GM19452 (cell line): Measurements from ENCODE around the gene DCUN1D2.
"Not testable (repeated sequence)": the region's sequence is repeated elsewhere in the genome, so short reads cannot be mapped to it uniquely, and the experiment has no call there.

Experiments used
- ATAC-seq: cut with Tn5 transposase; IDR thresholded peaks from one replicate; pipeline ENCODE4 v1.9.1; 2021; ENCODE audit not compliant: unreplicated experiment

The DCUN1D2 gene

DNA sequence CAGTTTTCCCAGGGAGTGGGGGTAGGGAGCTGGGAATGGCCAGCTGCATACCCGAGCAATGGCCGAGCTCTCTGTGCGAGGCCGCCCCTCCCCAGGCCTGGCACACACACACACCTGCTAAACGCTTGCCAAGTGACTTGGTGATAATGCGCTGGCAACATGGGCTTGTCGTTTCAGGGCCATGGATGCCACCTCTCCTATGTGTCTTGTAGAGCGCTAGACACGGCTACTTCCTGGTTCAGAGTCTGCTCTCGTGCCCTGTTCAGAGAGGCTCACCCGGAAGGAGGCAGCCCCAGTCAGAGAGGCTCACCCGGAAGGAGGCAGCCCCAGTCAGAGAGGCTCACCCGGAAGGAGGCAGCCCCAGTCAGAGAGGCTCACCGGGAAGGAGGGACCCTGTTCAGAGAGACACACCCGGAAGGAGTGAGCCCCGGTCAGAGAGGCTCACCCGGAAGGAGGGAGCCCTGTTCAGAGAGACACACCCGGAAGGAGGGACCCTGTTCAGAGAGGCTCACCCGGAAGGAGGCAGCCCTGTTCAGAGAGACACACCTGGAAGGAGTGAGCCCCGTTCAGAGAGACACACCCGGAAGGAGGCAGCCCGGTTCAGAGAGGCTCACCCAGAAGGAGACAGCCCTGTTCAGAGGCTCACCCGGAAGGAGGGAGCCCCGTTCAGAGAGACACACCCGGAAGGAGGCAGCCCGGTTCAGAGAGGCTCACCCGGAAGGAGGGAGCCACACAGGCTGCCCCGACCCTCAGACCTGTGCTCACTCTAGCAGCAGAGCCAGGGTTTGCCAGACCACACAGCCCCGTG, 41.4 kb downstream of the DCUN1D2 start:
- no peak for ATAC-seq

DNA sequence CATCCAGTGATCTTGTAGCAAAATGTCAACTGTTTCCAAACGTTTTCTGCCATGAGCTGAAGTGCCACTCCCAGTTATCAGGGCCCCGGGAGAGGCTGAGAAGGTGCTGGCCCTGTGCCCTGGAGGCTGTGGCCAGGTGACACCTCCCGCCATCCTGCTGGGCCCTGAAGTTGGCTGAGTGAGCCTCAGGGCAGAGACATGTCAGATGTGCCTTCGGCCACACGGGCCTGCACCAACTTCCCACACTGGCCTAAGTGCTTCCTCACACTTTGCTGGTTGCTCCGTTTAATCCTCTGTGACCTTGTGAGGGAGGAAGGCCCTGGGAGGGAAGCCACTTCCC, 42.0 kb downstream of the DCUN1D2 start:
- no peak for ATAC-seq

DNA sequence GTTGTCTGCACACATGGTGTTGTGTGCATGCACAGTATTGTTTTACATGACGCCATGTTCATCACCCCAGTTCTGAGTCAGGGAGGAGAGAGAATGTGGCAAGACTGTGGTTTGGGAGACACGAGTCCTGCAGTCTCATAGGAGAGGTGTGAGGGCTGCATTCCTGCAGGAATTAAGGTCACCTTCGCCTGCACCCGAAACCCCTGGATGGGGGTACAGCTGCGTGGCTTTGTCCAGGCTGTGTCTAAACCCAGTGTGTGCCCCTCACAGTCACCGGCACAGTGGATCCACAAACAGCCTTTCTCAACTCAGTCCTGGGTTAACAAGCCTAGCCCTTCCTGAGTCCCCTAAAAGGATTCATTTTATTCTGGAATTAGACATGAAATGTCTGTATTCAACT, 42.9 kb downstream of the DCUN1D2 start:
- no peak for ATAC-seq

DNA sequence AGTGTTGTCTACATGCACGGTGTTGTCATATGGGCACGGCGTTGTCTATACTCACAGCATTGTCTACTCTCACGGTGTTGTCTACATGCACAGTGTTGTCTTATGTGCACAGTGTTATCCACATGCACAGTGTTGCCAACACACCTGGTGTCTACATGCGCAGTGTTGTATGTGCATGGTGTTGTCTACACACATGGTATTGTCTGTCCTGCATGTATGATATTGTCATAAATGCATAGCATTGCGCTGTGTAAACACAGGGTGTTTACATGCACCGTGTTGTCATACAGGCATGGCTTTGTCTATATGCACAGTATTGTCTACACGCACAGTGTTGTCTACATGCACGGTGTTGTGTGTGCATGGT, 44.0 kb downstream of the DCUN1D2 start:
- ATAC-seq = no peak

DNA sequence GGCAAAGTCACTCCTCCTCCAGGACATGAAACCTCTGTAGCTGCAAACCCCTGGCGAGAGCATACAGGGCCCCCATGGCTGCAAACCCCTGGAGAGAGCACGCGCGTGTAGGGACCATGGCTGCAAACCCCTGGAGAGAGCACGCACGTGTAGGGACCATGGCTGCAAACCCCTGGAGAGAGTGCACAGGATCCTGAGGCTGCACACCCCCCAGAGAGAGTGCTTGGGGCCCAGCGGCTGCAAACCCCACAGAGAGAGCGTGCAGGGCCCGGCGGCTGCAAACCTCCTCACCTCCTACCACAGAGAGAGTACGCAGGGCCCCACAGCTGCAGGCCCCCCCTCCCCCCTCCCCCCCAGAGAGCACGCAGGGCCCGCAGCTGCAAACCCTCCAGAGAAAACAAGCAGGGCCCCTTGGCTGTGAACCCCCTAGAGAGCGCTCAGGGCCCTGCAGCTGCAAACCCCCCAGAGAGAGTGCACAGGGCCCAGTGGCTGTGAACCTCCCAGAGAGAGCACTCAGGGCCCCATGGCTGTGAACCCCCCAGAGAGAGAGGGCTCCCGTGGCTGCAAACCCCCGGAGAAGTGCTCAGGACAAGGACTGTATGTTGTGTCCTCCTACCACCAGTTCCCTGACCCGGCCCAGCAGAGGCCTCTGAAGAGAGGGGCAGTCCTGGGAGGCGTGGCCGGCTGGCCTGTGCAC, 44.6 kb downstream of the DCUN1D2 start:
- ATAC-seq = no peak

DNA sequence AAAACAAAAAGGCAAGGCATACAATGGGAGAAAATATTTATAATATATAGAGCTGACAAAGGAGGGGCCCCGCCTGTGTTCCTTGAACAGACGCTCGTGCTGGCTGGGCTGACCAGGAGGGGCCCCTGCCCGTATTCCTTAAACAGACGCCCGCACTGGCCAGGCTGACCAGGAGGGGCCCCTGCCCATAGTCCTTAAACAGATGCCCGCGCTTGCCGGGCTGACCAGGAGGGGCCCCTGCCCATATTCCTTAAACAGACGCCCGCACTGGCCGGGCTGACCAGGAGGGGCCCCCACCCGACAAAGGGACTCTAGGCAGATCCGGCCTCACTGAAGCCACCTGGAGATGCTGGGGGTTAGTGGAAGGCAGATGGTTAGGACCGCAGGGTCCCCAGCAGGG, 46.5 kb downstream of the DCUN1D2 start:
- ATAC-seq = no peak

DNA sequence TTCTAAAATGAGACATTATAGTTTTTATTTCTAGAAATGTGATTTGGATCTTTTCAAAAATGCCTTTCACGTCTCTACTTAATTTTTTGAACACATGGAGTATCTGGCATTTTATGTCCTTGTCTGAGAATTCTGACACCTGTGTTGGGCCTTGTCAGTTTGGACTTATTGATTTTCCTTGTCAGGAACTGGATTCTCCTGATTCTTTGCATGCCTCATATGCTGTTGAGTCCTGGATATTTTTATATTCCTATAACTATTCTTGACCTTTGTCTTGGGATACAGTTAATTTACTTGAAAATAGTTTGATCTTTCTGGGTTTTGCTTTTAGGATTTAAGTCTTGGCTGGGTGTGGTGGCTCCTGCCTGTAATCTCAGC, 47.5 kb downstream of the DCUN1D2 start:
- no peak for ATAC-seq

DNA sequence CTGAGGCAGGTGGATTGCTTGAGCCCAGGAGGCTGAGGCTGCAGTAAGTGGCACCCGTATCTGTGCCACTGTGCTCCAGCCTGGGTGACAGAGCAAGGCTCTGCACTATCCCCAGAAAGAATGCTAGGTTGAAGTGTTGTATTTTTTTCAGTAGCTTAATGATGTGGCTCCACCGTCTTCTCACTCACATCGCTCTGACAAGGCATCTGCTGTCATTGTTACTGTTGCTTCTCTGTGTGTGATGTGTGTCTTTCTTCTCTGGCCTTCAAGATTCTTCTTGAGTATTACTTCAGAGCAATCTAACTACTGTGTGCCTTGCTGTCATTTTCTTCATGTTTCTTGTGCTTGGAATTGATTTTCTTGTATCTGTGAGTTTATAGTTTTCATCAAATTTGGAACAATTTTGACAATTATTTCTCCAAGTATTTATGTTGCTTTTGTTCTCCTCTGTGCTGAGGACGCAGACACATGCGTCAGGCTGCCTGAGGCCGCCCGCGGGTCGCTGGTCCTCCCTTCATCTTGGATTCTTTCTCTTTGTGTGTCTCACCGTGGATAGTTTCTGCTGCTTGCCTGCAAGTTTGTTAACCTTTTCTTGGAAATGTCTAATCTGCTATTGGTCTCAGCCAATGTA, 48.0 kb downstream of the DCUN1D2 start:
- ATAC-seq = no peak

DNA sequence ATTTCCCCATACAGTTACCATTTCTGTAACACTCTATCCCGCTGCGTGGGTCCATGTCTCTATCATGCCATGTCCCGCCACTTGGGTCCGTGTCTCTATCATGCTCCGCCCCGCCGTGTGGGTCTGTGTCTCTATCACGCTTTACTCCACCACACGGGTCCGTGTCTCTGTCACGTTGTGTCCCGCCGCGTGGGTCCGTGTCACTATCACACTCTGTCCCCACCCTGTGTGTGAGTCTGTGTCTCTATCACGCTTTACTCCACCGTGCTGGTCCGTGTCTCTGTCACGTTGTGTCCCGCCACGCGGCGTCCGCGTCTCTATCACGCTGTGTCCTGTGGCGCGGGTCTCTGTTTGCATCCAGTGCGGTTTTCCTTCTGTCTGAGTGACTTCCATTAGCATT, 48.9 kb downstream of the DCUN1D2 start:
- ATAC-seq = no peak

DNA sequence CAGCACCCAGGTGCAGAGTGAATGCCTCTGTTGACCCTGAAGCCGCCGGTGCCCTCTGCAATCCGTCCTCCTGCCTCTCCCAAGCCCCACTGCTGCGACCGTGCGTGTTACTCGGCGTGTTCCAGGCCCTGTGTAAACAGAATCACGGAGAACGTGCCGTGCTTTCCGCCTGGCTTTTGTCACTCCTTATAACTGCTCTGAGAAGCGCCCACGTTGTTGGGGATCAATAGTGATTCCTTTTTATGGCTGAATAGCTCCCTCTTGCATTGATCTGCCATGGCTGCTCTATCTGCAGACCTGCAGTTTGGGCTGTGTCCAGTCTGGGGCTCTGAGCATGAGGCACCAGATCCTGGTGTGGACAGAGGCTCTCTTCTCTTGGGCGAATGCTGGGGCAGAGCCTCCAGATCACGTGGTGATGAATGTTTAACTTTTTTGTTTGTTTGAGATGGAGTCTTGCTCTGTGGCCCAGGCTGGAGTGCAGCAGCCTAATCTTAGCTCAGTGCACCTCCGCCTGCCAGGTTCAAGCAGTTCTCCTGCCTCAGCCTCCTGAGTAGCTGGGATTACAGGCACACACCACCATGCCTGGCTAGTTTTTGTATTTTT, 53.0 kb downstream of the DCUN1D2 start:
- ATAC-seq = no peak

DNA sequence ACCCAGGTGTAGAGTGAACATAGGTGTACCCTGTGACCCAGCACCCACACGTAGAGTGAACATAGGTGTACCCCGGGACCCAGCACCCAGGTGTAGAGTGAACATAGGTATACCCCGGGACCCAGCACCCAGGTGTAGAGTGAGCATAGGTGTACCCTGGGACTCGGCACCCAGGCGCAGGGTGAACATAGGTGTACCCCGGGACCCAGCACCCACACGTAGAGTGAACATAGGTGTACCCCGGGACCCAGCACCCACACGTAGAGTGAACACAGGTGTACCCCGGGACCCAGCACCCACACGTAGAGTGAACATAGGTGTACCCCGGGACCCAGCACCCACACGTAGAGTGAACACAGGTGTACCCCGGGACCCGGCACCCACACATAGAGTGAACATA, 53.6 kb downstream of the DCUN1D2 start:
- not testable (repeated sequence) for ATAC-seq

DNA sequence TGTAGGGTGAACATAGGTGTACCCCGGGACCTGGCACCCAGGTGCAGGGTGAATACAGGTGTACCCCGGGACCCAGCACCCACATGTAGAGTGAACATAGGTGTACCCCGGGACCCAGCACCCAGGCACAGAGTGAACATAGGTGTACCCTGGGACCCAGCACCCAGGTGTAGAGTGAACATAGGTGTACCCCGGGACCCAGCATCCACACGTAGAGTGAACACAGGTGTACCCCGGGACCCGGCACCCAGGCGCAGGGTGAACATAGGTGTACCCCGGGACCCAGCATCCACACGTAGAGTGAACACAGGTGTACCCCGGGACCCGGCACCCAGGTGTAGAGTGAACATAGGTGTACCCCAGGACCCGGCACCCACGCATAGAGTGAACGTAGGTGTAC, 54.6 kb downstream of the DCUN1D2 start:
- not testable (repeated sequence) for ATAC-seq

DNA sequence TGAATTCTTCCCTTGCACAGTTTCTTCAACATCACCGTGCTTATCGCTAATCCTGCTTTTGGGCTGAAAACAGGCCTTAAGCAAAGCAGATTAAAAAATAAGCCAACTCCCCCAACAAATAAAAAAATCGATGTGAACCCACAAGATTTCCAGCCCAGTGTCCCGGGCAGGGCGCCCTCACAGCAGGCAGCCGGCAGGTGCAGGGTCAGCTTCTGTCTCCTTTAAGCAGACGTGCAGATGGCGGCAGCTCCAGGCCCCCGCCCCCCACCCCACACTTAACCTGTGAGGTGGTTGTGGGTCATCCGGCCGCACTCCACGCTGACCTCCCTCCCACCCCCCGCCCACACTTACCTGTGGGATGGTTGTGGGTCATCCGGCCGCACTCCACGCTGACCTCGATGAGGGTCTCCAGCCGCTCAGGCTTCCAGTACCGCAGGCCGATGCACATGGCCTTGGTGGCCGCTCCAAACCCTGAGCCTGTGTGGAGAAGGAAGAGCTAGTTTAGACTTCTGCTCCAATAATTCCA, 57.1 kb downstream of the DCUN1D2 start:
- ATAC-seq = no peak

DNA sequence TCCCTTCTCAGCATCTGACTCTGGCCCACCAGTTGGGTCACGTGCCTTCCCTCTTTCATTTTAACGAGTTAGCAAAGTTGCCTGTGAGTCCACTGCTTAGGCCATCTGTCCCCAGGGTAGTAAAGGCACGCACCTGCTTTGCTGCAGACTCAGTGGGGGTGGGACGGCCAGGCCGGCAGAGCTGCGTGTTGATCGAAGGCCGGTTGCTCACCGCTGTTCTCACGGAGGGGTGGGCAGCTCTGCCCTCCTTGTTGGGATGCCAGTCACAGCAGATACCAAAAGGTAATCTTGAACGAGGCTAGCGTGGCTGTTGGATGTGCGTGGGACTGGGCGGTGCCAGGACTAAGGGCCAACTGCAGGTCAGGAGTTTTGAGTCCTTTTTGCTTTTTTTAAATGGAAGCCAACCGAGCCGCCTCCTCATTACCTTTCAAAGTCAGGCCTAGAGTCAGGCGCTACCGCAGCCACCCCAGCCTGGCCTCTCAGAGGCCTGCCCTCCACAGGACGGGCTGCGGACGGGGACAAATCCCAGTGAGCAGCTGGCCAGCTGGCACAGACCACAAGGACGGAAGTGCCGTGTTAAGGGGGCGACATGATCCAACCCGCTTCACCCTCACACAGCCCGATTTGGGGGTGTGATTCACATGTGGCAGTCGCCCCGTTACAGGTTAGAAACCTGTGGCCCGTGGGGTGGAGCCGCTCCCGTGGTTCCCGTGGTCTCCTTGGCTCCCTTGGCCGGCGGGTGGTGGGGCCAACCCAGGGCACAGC, 57.8 kb downstream of the DCUN1D2 start:
- no peak for ATAC-seq

DNA sequence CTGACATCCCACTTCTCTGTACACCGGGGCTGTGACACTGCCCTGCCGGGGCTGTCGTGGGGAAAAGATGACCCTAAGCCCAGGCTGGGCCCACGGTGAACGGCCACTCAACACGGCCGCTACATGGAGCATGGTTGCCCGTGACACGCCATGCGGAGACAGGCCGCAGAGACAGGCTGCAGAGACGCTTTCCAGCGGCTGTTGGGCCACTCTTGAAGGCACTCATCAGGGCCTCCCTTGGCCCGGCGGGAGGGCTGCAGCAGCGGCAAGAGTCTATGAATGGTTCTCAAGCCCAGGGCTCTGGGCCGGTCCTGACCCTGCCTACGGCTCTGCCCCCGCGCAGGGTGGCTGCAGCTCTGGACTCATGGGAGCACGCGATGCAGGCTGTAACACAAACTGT, 59.3 kb downstream of the DCUN1D2 start:
- ATAC-seq = no peak

DNA sequence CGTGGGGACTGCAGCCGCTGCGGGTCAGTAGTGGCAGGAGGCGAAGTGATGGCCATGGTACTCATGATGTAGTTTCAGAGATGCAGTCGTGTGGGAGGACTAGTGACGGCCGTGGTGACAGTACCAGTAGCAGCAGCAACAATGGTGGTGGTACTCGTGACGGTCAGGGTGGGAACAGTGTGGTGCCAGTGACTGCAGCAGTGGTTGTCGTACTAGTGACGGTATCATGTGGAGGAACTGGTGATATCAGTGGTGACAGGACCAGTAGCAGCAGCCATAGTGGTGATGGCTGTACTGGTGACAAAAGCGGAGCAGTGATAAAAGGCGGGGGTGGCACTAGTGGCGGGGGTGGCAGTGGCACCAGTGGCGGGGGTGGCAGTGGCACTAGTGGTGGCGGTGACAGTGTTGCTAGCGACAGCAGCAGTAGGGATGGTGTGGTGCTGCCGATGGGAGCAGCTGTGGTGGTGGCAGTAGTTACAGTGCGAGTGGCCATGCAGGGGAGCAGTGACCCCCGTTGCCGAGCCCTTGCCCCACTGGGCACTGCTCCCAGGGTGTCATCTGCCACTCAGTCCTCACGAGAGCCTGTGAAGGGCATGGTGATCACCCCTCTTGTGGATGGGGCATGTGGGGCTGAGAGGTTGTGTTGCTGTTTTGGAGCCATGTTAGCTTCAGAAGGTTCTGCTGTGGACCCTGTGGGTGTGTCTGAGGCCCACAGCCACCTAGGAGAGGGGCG, 60.0 kb downstream of the DCUN1D2 start:
- no peak for ATAC-seq

DNA sequence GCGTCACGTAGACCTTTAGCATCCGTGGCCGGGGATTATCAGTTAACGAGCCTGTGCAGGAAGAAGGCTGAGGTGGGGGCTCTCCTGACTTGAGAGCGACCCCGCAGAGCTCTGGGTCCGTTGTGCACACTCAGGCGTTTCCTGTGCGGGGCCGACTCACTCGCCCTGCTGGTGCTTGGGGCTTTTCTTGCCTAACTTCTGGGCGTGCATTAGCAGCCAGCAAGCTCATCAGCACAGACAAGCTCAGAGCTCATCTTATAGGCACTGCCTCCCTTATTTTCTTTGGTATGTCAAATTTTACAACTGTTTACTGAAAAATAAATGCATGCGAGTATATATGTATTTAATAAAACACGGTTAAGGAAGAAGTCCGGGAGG, 60.9 kb downstream of the DCUN1D2 start:
- no peak for ATAC-seq

DNA sequence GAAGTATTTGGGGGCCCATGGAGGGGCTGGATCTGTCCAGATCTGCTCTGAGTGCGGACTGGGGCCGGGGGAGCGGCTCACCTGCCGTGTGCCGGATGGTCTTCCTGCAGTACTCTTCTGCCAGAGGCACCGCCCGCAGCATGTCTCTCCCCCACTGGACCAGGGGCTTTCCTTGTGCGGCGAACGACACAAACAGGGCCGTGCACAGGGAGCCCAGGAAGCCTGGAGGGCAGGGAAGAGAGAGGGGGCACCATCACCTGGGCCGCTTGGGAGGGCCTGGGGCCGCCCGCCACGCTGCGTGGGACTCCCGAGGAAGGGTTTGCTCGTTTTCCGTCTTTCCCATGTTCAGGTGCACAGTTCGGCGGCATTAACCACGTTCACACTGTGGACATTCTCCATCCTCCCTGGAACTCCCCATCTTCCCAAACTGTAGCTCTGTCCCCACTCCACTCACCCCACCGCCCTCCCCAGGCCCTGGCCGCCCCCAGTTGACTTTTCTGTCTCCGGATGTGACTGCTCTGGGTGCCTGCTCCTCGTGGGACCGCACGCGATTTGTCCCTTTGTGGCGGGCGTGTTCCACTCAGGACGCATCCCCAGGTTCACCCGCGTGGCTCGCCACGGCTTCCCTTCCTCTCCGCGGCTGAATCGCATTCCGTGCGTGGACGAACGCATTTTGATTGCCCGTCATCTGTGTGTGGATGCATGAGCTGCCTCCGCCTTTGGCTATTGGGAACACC, 61.5 kb downstream of the DCUN1D2 start:
- ATAC-seq = no peak

DNA sequence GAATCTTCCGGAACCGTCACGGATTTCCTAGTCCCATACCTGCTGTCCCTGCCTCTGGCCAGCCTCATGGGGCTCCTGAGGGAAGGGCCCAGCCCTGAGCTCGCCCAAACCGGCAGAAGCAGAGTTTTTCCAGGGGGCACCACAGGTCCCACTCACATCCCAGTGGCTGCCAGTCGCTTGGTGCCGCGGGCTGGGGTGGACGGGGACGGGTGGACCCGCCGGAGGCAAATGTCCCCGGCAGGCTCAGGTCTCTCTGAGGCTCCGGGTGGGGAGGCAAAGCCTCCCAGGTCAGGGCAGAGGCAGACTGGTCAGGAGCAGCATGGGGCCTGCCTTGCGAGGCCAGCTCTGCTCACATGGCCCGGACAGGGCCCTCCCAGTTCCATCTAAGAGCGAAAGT, 62.0 kb downstream of the DCUN1D2 start:
- ATAC-seq = no peak
